GM19351 (cell line): ENCODE data around the gene PDE8B.

ENCODE experiments used
- ATAC-seq: cut with Tn5 transposase; IDR thresholded peaks from one replicate; pipeline ENCODE4 v1.9.1; 2021; ENCODE audit warnings: mild to moderate bottlenecking, moderate library complexity; ENCODE audit not compliant: unreplicated experiment

Gene PDE8B

GRCh38 chr5:77316871-77317661 is 106.6 kb downstream of the PDE8B start:
- ATAC-seq: no peak

- no peak for ATAC-seq
These were observed 107.6 kb downstream of the PDE8B start for GRCh38 chr5:77318060-77318459.

- no peak for ATAC-seq
These were observed 108.8 kb downstream of the PDE8B start for GRCh38 chr5:77319117-77319804.

GRCh38 chr5:77321793-77322394 is 111.4 kb downstream of the PDE8B start:
- ATAC-seq: no peak

- no peak for ATAC-seq
These were observed 111.9 kb downstream of the PDE8B start for GRCh38 chr5:77322406-77322805.

DNA sequence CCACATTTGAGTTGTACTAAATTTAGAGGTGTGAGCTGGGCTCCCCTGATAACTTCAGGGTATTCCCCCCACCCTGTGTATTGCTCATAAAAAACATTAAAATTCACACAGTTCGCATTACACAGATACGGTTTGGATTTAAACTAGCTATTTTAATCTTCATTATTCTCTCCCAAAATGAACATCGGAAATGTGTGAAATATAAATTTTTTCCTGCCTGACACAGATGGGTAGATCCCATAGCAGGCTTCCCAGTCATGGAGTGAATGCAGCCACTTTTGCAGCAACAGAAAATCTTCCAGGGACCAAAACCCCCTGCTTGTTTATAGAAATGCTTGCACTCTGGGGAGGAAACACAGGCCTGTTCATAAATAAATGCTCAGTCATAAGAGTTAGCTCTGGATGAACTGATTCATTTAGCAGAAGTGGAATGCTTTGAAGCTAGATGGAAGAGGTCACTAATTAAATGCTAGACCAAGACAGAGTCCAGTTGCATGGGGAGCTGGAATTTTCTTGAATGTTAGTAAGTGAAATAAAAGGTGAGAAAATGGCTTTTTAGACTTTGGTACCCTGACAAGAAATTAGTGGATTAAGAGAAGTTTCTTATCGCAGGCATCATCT is 115.6 kb downstream of the PDE8B start:
- ATAC-seq: no peak

DNA sequence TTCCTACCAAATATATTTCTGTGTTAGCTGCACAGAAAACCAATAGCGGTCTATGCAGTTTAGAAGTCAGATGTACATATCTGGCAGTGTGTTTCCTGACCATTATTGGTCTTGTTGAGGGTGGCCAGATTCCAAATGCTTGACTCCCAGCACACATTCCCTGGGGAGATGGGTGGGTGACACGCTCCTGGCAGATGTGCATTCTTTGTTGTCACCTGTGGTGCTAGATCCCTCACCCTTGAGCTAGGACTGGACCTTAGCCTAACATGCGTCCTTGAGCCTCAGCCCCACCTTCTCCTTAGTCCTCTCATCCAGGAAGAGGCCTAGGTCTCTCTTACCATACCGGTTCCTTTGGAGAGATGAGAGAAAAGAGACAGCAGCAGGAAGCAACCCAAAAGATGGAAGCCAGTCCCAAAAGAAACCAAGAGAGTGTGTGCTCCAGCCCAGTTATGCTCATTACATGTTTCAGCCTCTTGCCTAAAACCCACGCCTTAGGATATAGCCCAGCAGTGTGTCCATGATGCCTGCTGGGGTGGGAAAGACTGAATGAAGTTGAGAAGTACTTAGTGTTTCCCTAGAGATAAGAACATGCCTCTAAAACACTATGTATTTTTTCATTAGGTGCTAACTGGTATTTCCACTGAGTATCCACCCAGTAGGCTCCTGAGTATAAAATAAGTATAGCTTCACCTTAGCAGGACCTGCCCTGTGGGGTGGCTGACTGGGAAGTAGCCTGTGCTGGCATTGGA is 116.7 kb downstream of the PDE8B start:
- ATAC-seq: no peak

DNA sequence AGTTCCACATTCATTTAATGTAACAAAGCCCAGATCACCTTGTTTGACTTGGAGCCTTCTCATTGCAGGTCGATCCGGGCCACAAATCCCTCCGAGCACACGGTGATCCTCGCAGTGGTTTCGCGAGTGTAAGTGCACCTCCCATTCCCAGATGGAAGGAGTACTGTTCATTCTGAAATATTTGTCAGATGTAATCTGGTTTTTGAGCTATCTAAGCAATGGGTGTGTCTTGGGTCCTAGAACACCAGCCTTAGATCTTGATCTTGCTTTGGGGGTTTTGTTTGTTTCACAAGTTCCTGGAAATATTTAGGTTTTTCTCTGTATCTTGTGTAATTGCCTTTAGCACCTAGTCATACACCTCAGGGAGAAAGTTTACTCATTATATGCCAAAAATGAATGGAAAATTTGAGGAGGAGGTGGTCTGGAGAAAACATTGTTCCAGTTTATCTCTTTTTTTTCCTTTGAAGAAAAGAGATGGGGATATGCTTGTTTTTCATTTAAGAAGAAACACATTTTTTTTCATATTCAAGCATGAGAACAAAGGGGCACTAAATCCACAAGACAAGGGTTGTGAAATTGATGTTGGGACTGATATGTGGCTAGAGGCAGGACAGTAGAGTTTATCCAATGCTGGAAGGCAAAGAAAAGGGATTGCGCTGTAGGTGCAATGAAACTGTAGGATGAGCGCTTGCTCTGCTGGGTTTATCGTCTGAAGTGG is 118.6 kb downstream of the PDE8B start:
- ATAC-seq: no peak

GRCh38 chr5:77329664-77330430 is 119.4 kb downstream of the PDE8B start:
- ATAC-seq: no peak

DNA sequence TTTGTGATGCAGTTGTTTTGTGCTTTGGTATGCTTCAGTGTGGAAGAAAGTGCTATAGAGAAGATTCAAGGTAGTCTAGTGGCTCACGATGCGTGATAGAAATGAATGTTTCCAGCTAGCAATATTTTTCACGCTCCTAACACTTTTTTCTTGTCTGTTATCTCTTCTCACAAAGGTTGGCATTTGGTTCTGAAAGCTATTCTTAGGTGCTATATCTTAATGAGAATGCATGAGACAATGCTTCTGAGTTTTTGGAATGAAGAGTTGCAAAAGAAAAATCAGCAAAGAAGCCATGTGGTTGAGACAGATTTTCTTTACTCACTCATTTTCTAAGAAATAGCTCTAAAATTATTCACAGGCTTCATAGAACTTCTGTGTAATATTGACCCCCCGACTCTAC is 122.6 kb downstream of the PDE8B start:
- ATAC-seq: no peak

- no peak for ATAC-seq
These were observed 123.1 kb downstream of the PDE8B start for GRCh38 chr5:77333451-77334123.

DNA sequence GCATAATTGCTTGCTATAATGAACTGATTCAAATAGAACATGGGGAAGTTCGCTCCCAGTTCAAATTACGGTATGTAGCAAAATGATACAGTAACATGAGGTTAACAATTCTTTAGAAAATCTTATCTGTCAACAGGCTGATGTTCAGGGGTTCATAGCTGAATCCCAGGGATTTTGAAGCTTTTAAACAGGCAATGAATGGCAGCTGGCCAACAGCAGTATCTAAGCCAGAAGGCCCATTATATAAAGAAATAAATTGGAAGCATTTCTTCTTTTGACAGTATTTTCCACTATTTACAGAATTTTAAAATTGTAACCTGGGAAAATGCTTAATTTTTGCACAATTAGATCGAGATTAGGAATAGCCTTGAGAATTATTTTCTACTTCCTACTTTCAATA is 126.8 kb downstream of the PDE8B start:
- no peak for ATAC-seq

DNA sequence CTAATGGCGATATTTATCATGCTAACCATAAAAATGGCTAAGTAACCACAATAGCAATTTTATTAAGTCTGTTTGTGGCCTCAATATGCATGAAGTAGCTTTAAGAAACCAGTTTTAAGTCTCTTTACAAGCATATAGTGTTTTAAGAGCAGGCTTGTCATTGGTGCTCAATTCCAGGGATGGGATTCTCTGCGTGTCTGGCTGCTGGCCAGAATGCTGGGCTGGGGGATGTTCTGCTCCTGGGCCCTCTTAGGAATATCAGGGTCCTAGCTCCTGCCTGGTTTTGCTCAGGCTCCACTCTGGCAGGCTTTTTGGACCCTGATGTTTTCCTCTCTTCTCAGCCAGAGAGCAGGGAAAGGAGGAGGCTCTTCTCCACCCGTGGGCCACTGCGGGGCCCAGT is 127.2 kb downstream of the PDE8B start:
- no peak for ATAC-seq

GRCh38 chr5:77339337-77339890 is 128.9 kb downstream of the PDE8B start:
- no peak for ATAC-seq

- ATAC-seq: no peak
These were observed 132.7 kb downstream of the PDE8B start for GRCh38 chr5:77343165-77343564.

DNA sequence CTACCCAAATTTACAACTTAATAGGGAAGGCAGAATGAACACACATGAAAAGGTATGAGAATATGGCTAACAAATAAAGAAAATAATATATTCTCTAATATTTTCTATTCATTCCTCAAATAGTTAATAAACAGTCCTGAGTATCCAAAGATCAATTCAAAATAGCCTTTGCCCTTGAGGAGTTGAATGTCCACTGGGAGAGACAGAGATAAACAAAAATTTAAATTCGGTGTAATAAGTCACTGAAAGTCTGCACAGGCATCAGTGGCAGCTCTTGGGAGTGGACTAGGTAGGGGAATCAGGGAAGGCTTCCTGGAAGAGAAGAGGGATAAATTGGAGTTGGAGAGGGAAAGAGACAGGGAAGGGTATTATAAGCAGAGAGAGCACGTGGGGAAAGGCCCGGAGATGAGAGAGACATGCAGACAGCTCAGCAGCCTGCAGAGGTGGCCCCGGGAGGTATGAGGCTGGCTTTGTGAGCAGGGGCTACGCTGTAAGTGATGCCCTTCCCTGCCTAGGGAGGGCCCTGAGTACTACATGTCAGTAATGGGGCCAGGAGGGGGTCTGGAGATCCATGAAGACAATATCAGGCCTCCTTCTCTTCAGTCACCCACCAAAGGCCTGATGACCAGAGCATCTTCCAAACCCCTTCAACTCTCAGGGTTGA is 137.1 kb downstream of the PDE8B start:
- no peak for ATAC-seq

DNA sequence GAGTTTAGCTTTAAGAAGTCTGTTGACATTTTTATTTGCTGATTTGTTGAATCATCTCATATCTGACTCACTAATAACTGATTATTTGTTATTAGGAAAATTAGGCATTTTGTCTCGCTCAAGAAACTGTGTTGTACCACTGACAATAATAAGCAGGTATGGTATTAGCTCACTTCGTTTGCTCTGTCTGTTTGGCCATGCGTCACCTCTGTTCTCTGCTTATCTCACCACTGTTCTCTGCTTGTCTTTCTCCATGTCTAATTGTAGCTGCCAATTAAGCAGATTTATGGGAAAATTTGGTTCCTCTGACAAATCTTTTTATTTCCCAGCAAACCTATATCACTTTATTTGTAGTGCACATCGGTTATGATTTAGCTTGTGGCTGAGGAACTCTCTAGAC is 142.8 kb downstream of the PDE8B start:
- no peak for ATAC-seq

- no peak for ATAC-seq
These were observed 144.0 kb downstream of the PDE8B start for GRCh38 chr5:77354454-77354853.
